Sigmoid colon (tissue), 4 donors: ENCODE data around the gene DCUN1D2.

Source experiments
- CTCF ChIP-seq, 4 experiments: fragments of 450-650 bp in 3 of 4; fragments of 200-600 bp in 1 of 4; IDR thresholded peaks; one replicate each; pipeline ENCODE4 v1.5.1; 2016 to 2019; ENCODE audit warnings: antibody characterized with exemption in 4 of 4, mild to moderate bottlenecking in 3 of 4, moderate library complexity in 2 of 4
- EP300 ChIP-seq, 4 donors: sonication (generic); formaldehyde crosslinking; IDR thresholded peaks; one replicate each; pipeline ENCODE4 v1.6.1; 2017; ENCODE audit warnings: antibody characterized with exemption in 4 of 4
- POLR2A ChIP-seq, 2 donors: fragments of 450-650 bp; IDR thresholded peaks; one replicate each; pipeline ENCODE4 v1.6.1; 2016; ENCODE audit warnings: antibody characterized with exemption in 2 of 2, mild to moderate bottlenecking in 2 of 2, moderate library complexity in 2 of 2
- POLR2AphosphoS5 ChIP-seq, 4 donors: sonication (generic); formaldehyde crosslinking; IDR thresholded peaks; one replicate each; pipeline ENCODE4 v1.6.1; 2017; ENCODE audit warnings: antibody characterized with exemption in 4 of 4

- TF ChIP-seq POLR2A (IDR thresholded peaks at IDR 0.05), result no peak
- no peak for TF ChIP-seq POLR2AphosphoS5 (IDR thresholded peaks at IDR 0.05)
- no peak for TF ChIP-seq CTCF (IDR thresholded peaks at IDR 0.05)
- TF ChIP-seq EP300 (IDR thresholded peaks at IDR 0.05), result no peak
These were observed 44.9 kb upstream of the DCUN1D2 start for GRCh38 chr13:113535381-113535781.
